IPS-NIHi7 (cell line): ENCODE data around the gene CCRL2.
A peak's percentile ranks its signal among the peaks of the same experiment; 100 is the strongest.

Source experiments
- DNase-seq: peaks from one replicate; pipeline ENCODE4 v3.0.0; 2012; ENCODE audit warnings: mixed read lengths; ENCODE audit errors: extremely low spot score

The CCRL2 gene, protein sequence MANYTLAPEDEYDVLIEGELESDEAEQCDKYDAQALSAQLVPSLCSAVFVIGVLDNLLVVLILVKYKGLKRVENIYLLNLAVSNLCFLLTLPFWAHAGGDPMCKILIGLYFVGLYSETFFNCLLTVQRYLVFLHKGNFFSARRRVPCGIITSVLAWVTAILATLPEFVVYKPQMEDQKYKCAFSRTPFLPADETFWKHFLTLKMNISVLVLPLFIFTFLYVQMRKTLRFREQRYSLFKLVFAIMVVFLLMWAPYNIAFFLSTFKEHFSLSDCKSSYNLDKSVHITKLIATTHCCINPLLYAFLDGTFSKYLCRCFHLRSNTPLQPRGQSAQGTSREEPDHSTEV

DNA sequence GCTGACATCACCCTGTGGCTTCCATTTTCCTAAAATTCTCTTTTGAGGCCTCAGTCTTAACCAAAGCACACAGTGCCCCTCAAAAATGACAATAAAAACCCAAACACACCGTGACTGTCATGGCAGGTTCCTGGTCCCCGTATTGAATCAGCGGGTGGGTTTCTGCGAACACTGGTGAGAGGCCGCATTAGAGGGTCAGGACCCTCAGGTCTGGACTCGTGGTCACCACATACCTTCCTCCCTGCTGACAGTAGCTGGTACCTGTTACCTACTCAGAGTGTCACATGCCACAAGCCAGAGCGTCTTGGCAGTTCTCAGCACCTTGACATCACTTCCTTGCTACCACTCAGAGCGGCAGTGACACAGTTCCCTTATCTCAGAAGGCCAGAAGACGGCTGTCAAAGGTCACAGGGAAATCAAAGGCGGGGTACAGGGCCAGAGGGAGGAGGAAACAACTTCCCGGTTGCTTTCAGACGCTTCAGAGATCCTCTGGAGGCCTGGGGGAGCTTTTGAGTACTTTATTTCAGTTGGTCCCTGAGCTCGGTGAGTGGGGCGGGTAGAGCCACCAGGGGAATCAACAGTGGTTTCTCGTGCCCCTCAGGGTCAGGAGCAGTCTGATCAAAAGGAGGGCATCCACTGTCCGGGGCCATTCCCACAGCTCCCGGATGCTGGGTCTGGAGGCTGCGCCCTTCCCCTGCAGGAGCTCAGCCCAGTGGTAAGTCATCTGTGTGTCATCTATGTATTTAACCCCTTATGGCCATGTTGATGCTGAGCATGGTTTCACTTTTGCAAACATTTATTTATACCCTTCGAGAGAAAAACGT, at the start of gene CCRL2, which contains the start of gene CCR5AS:
TSS of gene CCRL2 (plus strand) at position 472 of the 824 bp plus-strand sequence. CDS start 821 bp downstream, outside the sequence.
TSS of gene CCR5AS (minus strand) at position 279 of the 824 bp plus-strand sequence.
- no peak for DNase-seq

DNA sequence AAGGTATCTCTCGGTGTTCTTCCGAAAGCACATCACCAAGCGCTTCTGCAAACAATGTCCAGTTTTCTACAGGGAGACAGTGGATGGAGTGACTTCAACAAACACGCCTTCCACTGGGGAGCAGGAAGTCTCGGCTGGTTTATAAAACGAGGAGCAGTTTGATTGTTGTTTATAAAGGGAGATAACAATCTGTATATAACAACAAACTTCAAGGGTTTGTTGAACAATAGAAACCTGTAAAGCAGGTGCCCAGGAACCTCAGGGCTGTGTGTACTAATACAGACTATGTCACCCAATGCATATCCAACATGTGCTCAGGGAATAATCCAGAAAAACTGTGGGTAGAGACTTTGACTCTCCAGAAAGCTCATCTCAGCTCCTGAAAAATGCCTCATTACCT, 48.6 kb upstream of the CCRL2 start:
- no peak for DNase-seq

DNA sequence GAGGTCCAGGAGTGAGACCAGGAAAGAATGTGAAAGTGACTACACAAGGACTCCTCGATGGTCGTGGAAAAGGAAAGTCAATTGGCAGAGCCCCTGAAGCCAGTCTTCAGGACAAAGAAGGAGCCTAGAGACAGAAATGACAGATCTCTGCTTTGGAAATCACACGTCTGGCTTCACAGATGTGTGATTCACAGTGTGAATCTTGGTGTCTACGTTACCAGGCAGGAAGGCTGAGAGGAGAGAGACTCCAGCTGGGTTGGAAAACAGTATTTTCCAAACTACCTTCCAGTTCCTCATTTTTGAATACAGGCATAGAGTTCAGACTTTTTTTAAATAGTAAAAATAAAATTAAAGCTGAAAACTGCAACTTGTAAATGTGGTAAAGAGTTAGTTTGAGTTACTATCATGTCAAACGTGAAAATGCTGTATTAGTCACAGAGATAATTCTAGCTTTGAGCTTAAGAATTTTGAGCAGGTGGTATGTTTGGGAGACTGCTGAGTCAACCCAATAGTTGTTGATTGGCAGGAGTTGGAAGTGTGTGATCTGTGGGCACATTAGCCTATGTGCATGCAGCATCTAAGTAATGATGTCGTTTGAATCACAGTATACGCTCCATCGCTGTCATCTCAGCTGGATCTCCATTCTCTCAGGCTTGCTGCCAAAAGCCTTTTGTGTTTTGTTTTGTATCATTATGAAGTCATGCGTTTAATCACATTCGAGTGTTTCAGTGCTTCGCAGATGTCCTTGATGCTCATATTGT, 47.1 kb upstream of the CCRL2 start:
- DNase-seq, result no peak

DNA sequence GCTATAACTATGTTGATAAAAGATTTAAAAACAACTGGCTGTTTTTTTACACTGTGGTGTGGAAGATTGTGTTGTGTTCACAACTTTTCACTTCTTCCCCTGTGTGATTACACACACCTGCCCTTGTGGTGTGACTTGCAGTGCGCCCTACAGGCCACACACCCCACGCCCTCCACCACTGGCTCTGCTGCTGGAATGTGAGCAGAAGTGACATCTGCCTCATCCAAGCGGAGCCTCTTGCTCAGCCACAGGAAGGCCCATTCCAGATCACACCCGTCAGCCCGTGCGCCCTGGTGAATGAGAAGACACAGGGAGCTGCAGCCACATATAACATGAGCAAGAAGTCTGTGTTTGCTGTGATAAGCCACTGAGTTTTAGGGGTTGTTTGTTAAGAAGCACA, 46.2 kb upstream of the CCRL2 start:
- no peak for DNase-seq

DNA sequence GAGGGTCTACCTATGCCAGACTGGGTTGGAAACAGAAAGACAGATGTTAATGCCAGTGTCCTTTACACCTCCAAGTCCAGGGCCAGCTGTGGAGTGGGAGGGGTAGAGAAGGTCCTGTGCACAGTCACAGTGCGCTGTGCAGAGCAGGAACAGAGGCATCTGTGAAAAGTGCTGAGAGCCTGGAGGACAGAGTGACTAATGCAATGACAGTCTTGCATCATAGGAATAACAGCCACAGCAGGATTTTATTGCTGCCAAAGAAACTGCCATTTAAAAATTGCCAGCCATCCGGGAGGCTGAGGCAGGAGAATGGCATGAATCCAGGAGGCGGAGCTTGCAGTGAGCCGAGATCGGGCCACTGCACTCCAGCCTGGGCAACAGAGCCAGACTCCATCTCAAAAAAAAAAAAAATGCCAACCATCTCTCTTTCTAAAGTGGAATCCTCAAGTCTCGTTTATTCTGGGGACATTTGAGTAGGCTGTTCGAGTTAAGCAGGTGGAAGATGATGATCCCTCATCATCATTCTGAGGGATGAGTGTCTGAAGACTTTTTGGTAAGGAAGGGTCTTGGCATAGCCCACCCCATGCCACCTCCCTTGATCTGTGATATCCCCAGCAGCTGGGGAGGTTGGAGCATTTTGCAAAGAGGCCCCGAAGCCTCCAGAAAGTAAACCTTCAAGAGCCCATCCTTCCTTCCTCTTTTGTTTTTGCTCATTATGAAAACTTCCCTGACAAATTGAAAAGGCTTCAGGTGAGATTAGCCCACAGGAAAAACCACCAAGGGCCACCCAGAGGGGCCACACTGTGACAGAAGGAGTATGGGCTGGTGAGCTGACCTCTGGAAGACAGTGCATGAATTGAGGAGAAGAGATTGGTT, 45.4 kb upstream of the CCRL2 start:
- DNase-seq, result no peak

DNA sequence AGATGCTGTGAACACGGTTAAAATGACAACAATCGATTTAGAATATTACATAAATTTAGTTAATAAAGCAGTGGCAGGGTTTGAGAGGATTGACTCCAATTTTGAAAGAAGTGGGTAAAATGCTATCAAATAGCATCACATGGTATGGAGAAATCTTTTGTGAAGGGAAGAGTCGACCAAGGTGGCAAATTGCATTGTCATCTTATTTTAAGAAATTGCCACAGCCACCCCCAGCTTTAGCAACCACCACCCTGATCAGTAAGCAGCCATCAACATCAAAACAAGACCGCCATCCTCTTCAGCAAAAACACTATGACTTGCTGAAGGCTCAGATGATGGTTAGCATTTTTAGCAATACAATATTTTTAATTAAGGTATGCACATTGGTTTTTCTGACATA, 42.0 kb upstream of the CCRL2 start:
- DNase-seq, result no peak

DNA sequence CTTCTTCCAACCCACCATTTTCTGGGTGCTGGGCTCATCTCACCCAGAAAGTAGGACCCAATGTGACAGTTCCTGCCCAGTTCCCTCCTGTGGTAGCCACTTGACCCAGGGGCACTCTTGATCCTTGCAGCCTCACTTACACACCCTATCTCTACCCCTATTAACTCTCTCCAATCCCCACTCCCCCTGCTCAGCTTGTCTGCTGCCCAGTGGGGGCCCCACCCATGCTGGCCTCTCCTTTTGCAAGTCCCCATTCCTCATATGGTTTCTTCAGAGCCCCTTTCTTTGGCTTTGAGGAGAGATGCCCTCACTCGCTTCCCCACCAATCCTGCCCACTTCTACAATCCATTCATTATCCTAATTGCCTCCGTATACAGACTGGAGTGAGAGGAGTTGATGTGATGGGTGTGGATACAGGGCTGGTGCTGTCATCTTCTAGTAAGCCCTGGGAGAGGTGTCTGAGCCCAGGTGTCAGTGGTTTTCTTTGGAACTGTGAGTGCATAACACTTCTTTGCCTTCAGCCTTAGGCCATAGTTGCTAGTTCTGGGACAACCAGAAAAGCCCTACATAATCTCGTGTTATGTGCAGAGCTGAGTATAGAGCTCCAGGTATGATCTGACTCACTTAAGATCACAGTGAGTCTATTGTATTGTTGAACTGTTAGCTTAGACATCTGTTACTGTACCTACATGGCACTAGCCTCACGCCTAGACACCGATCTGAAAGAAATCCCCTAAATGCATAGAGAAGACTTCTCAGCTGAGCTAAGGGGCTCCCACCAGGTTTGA, 41.1 kb upstream of the CCRL2 start:
- no peak for DNase-seq

DNA sequence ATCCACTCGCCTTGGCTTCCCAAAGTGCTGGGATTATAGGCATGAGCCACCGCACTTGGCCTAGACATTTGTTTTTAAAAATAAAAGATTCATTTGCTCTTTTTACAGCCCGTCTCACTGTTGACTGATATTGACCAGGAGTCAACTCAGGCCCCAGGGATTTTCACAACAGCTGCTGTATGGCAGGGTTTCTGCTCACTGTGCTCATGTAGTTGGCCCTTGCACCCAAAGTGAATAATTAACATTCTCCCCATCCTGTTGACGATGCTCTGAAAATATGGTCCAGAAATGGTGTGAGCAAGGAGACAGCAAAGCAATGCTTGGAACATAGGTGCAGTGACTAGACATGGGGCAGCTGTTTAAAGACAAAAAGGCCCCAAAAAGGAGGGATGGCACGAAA, 39.2 kb upstream of the CCRL2 start:
- no peak for DNase-seq

DNA sequence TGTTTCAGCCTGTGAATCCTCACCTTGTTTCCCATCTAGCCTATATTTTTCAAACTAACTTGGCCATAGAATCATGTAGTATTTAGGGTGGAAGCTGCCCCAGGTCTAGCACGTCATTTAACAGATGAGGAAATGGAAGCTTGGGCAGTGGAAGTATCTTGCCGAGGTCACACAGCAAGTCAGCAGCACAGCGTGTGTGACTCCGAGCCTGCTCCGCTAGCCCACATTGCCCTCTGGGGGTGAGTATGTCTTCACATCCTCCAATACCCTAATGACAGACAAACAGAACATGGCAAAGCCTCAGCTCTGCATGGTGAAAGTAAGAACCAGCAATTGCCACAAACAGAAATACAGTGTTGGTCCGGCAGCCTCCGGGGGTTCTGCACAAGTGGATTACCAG, 38.5 kb upstream of the CCRL2 start:
- peak; percentile 82 for DNase-seq

DNA sequence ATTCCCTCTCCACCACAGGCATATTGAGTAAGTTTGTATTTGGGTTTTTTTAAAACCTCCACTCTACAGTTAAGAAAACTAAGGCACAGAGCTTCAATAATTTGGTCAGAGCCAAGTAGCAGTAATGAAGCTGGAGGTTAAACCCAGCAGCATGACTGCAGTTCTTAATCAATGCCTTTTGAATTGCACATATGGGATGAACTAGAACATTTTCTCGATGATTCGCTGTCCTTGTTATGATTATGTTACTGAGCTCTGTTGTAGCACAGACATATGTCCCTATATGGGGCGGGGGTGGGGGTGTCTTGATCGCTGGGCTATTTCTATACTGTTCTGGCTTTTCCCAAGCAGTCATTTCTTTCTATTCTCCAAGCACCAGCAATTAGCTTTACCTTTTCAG, 37.9 kb upstream of the CCRL2 start:
- DNase-seq, result no peak

DNA sequence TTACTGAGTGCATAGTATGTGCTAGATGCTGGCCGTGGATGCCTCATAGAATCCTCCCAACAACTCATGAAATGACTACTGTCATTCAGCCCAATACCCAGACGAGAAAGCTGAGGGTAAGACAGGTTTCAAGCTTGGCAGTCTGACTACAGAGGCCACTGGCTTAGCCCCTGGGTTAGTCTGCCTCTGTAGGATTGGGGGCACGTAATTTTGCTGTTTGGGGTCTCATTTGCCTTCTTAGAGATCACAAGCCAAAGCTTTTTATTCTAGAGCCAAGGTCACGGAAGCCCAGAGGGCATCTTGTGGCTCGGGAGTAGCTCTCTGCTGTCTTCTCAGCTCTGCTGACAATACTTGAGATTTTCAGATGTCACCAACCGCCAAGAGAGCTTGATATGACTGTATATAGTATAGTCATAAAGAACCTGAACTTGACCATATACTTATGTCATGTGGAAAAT, 37.4 kb upstream of the CCRL2 start:
- DNase-seq, result no peak

DNA sequence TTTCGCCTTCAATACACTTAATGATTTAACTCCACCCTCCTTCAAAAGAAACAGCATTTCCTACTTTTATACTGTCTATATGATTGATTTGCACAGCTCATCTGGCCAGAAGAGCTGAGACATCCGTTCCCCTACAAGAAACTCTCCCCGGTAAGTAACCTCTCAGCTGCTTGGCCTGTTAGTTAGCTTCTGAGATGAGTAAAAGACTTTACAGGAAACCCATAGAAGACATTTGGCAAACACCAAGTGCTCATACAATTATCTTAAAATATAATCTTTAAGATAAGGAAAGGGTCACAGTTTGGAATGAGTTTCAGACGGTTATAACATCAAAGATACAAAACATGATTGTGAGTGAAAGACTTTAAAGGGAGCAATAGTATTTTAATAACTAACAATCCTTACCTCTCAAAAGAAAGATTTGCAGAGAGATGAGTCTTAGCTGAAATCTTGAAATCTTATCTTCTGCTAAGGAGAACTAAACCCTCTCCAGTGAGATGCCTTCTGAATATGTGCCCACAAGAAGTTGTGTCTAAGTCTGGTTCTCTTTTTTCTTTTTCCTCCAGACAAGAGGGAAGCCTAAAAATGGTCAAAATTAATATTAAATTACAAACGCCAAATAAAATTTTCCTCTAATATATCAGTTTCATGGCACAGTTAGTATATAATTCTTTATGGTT, 36.1 kb upstream of the CCRL2 start, which contains the start of gene CCR5:
TSS of gene CCR5 (plus strand) at position 108 of the 680 bp plus-strand sequence. CDS start 1,957 bp downstream, outside the sequence.
- no peak for DNase-seq

DNA sequence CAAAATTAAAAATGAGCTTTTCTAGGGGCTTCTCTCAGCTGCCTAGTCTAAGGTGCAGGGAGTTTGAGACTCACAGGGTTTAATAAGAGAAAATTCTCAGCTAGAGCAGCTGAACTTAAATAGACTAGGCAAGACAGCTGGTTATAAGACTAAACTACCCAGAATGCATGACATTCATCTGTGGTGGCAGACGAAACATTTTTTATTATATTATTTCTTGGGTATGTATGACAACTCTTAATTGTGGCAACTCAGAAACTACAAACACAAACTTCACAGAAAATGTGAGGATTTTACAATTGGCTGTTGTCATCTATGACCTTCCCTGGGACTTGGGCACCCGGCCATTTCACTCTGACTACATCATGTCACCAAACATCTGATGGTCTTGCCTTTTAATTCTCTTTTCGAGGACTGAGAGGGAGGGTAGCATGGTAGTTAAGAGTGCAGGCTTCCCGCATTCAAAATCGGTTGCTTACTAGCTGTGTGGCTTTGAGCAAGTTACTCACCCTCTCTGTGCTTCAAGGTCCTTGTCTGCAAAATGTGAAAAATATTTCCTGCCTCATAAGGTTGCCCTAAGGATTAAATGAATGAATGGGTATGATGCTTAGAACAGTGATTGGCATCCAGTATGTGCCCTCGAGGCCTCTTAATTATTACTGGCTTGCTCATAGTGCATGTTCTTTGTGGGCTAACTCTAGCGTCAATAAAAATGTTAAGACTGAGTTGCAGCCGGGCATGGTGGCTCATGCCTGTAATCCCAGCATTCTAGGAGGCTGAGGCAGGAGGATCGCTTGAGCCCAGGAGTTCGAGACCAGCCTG, 35.3 kb upstream of the CCRL2 start:
- no peak for DNase-seq

DNA sequence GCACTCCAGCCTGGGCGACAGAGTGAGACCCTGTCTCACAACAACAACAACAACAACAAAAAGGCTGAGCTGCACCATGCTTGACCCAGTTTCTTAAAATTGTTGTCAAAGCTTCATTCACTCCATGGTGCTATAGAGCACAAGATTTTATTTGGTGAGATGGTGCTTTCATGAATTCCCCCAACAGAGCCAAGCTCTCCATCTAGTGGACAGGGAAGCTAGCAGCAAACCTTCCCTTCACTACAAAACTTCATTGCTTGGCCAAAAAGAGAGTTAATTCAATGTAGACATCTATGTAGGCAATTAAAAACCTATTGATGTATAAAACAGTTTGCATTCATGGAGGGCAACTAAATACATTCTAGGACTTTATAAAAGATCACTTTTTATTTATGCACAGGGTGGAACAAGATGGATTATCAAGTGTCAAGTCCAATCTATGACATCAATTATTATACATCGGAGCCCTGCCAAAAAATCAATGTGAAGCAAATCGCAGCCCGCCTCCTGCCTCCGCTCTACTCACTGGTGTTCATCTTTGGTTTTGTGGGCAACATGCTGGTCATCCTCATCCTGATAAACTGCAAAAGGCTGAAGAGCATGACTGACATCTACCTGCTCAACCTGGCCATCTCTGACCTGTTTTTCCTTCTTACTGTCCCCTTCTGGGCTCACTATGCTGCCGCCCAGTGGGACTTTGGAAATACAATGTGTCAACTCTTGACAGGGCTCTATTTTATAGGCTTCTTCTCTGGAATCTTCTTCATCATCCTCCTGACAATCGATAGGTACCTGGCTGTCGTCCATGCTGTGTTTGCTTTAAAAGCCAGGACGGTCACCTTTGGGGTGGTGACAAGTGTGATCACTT, 34.3 kb upstream of the CCRL2 start:
- peak; percentile 42 for DNase-seq

DNA sequence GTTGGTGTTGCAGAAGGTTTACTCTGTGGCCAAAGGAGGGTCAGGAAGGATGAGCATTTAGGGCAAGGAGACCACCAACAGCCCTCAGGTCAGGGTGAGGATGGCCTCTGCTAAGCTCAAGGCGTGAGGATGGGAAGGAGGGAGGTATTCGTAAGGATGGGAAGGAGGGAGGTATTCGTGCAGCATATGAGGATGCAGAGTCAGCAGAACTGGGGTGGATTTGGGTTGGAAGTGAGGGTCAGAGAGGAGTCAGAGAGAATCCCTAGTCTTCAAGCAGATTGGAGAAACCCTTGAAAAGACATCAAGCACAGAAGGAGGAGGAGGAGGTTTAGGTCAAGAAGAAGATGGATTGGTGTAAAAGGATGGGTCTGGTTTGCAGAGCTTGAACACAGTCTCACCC, 32.3 kb upstream of the CCRL2 start:
- no peak for DNase-seq

DNA sequence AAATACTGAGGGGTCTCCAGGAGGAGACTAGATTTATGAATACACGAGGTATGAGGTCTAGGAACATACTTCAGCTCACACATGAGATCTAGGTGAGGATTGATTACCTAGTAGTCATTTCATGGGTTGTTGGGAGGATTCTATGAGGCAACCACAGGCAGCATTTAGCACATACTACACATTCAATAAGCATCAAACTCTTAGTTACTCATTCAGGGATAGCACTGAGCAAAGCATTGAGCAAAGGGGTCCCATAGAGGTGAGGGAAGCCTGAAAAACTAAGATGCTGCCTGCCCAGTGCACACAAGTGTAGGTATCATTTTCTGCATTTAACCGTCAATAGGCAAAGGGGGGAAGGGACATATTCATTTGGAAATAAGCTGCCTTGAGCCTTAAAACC, 31.8 kb upstream of the CCRL2 start:
- DNase-seq, result no peak

DNA sequence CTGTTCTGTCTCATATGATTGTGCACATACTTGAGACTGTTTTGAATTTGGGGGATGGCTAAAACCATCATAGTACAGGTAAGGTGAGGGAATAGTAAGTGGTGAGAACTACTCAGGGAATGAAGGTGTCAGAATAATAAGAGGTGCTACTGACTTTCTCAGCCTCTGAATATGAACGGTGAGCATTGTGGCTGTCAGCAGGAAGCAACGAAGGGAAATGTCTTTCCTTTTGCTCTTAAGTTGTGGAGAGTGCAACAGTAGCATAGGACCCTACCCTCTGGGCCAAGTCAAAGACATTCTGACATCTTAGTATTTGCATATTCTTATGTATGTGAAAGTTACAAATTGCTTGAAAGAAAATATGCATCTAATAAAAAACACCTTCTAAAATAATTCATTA, 31.2 kb upstream of the CCRL2 start:
- DNase-seq, result no peak

DNA sequence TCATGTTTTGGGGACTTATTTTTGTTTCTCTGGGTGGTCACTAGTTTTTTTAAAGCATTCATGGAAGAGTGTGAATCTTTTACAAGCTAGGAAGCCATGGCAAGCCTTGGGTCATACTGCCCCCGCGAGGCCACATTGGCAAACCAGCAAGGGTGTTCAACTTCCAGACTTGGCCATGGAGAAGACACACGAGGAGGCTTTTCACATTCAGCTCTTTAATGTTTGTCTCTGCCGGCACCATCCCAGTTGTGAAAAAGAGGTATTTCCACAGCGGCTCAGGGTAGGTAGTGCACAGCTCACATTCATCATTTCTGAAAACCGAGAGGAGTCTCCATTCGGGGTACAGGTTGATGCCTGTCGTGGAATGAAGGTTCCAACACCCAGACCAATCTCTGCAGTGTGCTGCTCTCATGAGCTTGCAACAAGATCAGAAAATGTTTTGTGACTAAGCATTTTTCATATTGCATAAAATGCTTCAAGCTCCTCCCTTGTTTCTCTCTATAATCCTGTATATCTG, 28.6 kb upstream of the CCRL2 start:
- peak; percentile 79 for DNase-seq
